ENCODE data around the gene BCL10. TPM values are rescaled to one million over a fixed set of nuclear protein-coding genes. Genes with fewer than 3 reads are reported as not detected.

BCL10 gene
- total and polyA plus RNA-seq, 2 of the 13 experiments (the other 11 are each of a cell fraction or from before 2014, with no cell fraction given): 3.7 to 14.1 TPM

DNA sequence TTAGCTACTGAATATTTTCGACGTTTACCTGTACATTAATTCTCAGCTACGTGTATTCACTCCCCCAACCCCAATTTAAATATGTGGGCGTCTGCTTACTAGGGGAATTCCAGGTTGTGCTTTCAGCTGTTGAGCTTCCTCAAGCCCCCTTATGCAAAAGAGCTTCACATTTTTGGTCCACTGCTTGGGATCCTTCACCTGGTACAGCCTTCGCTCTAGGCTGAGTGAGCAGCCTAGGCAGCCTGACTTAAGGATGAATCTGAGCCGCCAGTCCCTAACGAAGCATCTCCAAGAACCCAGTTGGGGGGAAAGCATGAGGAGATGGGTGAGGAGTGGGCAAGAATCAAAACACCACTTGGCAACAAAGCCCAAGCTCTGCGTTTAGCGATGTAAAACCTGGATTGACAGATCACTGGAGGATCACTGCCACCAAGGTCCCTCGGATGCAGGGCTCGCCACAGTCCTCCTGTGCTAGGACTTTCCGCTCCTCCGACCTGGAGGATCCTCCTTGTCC, 674 bp downstream of the BCL10 start (continued):
- TF ChIP-seq ATF7 (IDR thresholded peaks at IDR 0.05) (no peak), ATF7 (CRISPR knock-in tag; IDR thresholded peaks at IDR 0.05) (no peak), RXRA (CRISPR knock-in tag; IDR thresholded peaks at IDR 0.05) (no peak), MLLT10 (CRISPR knock-in tag; IDR thresholded peaks at IDR 0.05) (no peak), TEAD3 (CRISPR knock-in tag; optimal IDR thresholded peaks at IDR 0.05; ENCODE audit: borderline replicate concordance) (no peak), CAMTA2 (CRISPR knock-in tag; IDR thresholded peaks at IDR 0.05; ENCODE audit: borderline replicate concordance) (no peak), NCOA5 (CRISPR knock-in tag; IDR thresholded peaks at IDR 0.05) (no peak), DDIT3 (CRISPR knock-in tag; IDR thresholded peaks at IDR 0.05) (no peak), YY1 (IDR thresholded peaks at IDR 0.05; ENCODE audit: insufficient read depth, insufficient replicate concordance, low read depth, low read length) (no peak), MLXIP (CRISPR knock-in tag; IDR thresholded peaks at IDR 0.05; ENCODE audit: borderline replicate concordance) (no peak)
- TF ChIP-seq, protein P1, sequence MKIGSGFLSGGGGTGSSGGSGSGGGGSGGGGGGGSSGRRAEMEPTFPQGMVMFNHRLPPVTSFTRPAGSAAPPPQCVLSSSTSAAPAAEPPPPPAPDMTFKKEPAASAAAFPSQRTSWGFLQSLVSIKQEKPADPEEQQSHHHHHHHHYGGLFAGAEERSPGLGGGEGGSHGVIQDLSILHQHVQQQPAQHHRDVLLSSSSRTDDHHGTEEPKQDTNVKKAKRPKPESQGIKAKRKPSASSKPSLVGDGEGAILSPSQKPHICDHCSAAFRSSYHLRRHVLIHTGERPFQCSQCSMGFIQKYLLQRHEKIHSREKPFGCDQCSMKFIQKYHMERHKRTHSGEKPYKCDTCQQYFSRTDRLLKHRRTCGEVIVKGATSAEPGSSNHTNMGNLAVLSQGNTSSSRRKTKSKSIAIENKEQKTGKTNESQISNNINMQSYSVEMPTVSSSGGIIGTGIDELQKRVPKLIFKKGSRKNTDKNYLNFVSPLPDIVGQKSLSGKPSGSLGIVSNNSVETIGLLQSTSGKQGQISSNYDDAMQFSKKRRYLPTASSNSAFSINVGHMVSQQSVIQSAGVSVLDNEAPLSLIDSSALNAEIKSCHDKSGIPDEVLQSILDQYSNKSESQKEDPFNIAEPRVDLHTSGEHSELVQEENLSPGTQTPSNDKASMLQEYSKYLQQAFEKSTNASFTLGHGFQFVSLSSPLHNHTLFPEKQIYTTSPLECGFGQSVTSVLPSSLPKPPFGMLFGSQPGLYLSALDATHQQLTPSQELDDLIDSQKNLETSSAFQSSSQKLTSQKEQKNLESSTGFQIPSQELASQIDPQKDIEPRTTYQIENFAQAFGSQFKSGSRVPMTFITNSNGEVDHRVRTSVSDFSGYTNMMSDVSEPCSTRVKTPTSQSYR (CRISPR knock-in tag; IDR thresholded peaks at IDR 0.05; ENCODE audit: borderline replicate concordance): no peak
